Measurements from ENCODE around the gene TBX18. TPM values are rescaled to one million over a fixed set of nuclear protein-coding genes. Genes with fewer than 3 reads are reported as not detected.

TBX18 gene
- total and polyA plus RNA-seq, 9 of the 15 experiments (the other 6 are each of a cell fraction or from before 2014, with no cell fraction given): 4.0 to 36.1 (median 20.7) TPM

DNA sequence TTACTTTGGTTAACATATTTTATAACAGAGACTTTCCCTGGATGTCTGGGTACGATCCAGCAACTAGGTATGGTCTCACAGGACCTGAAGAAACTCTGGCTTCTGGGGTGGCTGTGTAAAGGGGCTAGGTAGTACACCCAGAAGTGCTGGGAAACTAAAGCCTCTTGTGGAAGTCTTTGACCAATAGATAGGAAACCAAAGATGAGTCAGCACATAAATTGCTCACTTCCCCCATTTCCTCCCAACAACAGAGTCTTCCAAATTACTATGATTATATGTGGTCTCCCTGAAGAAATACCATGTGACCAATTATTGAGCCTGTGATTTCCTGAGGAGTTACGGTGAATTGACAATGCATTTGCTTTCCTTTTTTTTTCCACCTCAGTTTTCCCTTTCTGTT lies 26.8 kb upstream of the TBX18 start:
- Histone ChIP-seq H2AFZ (ENCODE audit: low read depth, low read length) (peak overlapping the region; percentile 76), H3K4me3 (peak overlapping the region; percentile 7; the same call in 1 of the 2 replicates), H3K4me2 (ENCODE audit: insufficient read depth, low read length) (peak overlapping the region; percentile 34), H3K9me1 (ENCODE audit: control insufficient read depth, insufficient read depth, low read length) (no peaks in the 10 kb centered on the region), H3K9ac (ENCODE audit: insufficient read depth in 1 of 2, low read depth in 2 of 2, low read length in 2 of 2) (peak overlapping the region in 1 of 2 experiments; percentile 46; a peak in 2 of 4 replicates), H4K20me1 (replicated peaks; ENCODE audit: control insufficient read depth, insufficient read depth, low read length) (no peaks in the 10 kb centered on the region), H3K27ac (ENCODE audit: extremely low read depth, low read depth, low read length) (peak overlapping the region; percentile 68), H3K27me3 (ENCODE audit: control insufficient read depth in 2 of 2, insufficient read depth in 2 of 2, low read length in 2 of 2) (no peaks in the 10 kb centered on the region), H3K79me2 (ENCODE audit: control insufficient read depth, insufficient read depth, low read length) (no peaks in the 10 kb centered on the region), H3K9me3 (replicated peaks; ENCODE audit: control insufficient read depth, insufficient read depth, low read depth, low read length) (no peaks in the 10 kb centered on the region), H3K36me3 (ENCODE audit: control insufficient read depth, insufficient read depth, low read length) (no peaks in the 10 kb centered on the region), H3K4me1 (replicated peaks in 1 of 2; ENCODE audit: control insufficient read depth in 2 of 2, insufficient read depth in 2 of 2, low read length in 2 of 2) (peaks cover 0 to 18% of the 10 kb centered on the region in 2 experiments; a peak in 2 of 5 replicates)
- peak; percentile 51 to 83 (median 69) for DNase-seq (ENCODE audit: extremely low read depth in 1 of 4, low spot score in 3 of 4)
- ATAC-seq: peak; percentile 94
- intact Hi-C loops (cut with micrococcal nuclease) (no loop called here), in situ Hi-C loops (cut with MboI) (no loop called here)
- BruUV-seq (replicated peaks): no TSS peak
- ChIA-PET POLR2A (no interaction called here), CTCF (ENCODE audit: low intra/inter-chr PET ratio) (no interaction called here)
- FAIRE-seq: peak; percentile 83
- 0% methylated on average over 2 of the region's 2 CpGs for WGBS (ENCODE audit: insufficient coverage, low coverage, missing lambda C conversion rate)
- TF ChIP-seq C11orf30 (IDR thresholded peaks at IDR 0.05; ENCODE audit: low read depth) (peak; percentile 98), RFX7 (CRISPR knock-in tag; IDR thresholded peaks at IDR 0.05) (no peak), RCOR1 (IDR thresholded peaks at IDR 0.05; ENCODE audit: borderline replicate concordance in 1 of 2, low read depth in 2 of 2, low read length in 2 of 2) (peak in 1 of 2 experiments; percentile 74; a peak in 1 of 4 replicates), E2F5 (CRISPR knock-in tag; IDR thresholded peaks at IDR 0.05) (no peak), HLTF (IDR thresholded peaks at IDR 0.05) (no peak), WHSC1 (IDR thresholded peaks at IDR 0.05; ENCODE audit: low read length) (no peak), SIN3A (IDR thresholded peaks at IDR 0.05; ENCODE audit: borderline replicate concordance in 2 of 2, control insufficient read depth in 1 of 2, low read depth in 2 of 2, low read length in 2 of 2) (no peak), KDM1A (IDR thresholded peaks at IDR 0.05) (0 out of 4 replicates have a peak, but pooled peaks of 1 of the 2 experiments have one; percentile 28), ZNF512 (tag; IDR thresholded peaks at IDR 0.05) (no peak), JUN (IDR thresholded peaks at IDR 0.05; ENCODE audit: borderline replicate concordance, low read depth, low read length) (peak; percentile 60; the same call in 1 of the 2 replicates), JUN (CRISPR knock-in tag; IDR thresholded peaks at IDR 0.05; ENCODE audit: borderline replicate concordance) (no peak), MAZ (CRISPR knock-in tag; conservative IDR thresholded peaks at IDR 0.05 in 1 of 2, IDR thresholded peaks at IDR 0.05 in 1 of 2) (no peak)
- TF ChIP-seq, protein P1, sequence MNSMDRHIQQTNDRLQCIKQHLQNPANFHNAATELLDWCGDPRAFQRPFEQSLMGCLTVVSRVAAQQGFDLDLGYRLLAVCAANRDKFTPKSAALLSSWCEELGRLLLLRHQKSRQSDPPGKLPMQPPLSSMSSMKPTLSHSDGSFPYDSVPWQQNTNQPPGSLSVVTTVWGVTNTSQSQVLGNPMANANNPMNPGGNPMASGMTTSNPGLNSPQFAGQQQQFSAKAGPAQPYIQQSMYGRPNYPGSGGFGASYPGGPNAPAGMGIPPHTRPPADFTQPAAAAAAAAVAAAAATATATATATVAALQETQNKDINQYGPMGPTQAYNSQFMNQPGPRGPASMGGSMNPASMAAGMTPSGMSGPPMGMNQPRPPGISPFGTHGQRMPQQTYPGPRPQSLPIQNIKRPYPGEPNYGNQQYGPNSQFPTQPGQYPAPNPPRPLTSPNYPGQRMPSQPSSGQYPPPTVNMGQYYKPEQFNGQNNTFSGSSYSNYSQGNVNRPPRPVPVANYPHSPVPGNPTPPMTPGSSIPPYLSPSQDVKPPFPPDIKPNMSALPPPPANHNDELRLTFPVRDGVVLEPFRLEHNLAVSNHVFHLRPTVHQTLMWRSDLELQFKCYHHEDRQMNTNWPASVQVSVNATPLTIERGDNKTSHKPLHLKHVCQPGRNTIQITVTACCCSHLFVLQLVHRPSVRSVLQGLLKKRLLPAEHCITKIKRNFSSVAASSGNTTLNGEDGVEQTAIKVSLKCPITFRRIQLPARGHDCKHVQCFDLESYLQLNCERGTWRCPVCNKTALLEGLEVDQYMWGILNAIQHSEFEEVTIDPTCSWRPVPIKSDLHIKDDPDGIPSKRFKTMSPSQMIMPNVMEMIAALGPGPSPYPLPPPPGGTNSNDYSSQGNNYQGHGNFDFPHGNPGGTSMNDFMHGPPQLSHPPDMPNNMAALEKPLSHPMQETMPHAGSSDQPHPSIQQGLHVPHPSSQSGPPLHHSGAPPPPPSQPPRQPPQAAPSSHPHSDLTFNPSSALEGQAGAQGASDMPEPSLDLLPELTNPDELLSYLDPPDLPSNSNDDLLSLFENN (IDR thresholded peaks at IDR 0.05; ENCODE audit: low read depth in 2 of 2, low read length in 2 of 2): no peak
